Mucosa of stomach (tissue), 1 donor: ENCODE results near the gene P2RY14.

Experiments used
- H3K27me3 ChIP-seq: one replicate; pipeline ENCODE4 v1.7.0; 2013; ENCODE audit warnings: mild to moderate bottlenecking, low read length; ENCODE audit not compliant: control insufficient read depth, insufficient read depth
- H3K36me3 ChIP-seq: one replicate; pipeline ENCODE4 v1.7.0; 2013; ENCODE audit warnings: low read length; ENCODE audit not compliant: control insufficient read depth, insufficient read depth
- H3K4me1 ChIP-seq: one replicate; pipeline ENCODE4 v1.7.0; 2013; ENCODE audit warnings: mild to moderate bottlenecking, low read length; ENCODE audit not compliant: control insufficient read depth, insufficient read depth
- H3K4me3 ChIP-seq: one replicate; pipeline ENCODE4 v1.7.0; 2013; ENCODE audit warnings: low read length
- H3K9ac ChIP-seq: one replicate; pipeline ENCODE4 v1.7.0; 2013; ENCODE audit warnings: mild to moderate bottlenecking, low read length, moderate library complexity
- H3K9me3 ChIP-seq: one replicate; pipeline ENCODE4 v1.7.0; 2013; ENCODE audit warnings: mild to moderate bottlenecking, low read length, moderate library complexity; ENCODE audit not compliant: control insufficient read depth
- donor health status: Pancreatic carcinoma.

P2RY14 gene

DNA sequence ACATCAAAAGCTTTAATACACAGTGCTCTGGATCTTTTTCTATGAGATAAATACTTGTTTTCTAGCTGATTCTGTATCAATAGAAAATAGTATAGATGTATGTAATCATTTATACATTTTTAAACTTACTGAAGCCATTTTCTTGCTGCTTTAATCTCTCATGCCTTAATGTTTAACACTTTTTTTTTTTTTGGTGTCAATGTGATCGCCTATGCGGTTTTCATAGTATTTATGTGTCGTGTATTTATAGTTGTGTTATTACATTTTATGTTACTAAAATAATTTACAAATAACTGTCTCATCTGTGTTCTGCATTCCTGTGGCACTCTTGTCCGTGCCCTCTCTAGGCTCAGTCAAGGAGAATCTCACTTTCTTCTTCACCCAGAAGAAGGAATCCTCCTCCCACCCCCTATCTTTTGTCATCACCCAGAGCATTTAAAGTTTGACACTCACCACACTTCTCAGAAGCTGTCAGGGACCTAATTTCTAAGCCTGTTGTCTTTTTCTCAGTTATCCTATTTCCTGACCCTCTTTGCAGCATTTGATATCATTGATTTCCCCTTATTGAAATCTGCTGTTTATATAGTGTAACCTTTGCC is 54.0 kb downstream of the P2RY14 start:
- Histone ChIP-seq H3K36me3 (no peaks in the 10 kb centered on the region), H3K9ac (no peak overlapping the region), H3K9me3 (no peaks in the 10 kb centered on the region), H3K4me3 (no peak overlapping the region), H3K4me1 (peaks cover 17% of the 10 kb centered on the region), H3K27me3 (no peaks in the 10 kb centered on the region)

- Histone ChIP-seq H3K27me3 (no peaks in the 10 kb centered on the region), H3K4me1 (no peaks in the 10 kb centered on the region), H3K36me3 (no peaks in the 10 kb centered on the region), H3K9ac (no peak overlapping the region), H3K9me3 (no peaks in the 10 kb centered on the region), H3K4me3 (no peak overlapping the region)
These were observed 59.3 kb downstream of the P2RY14 start for GRCh38 chr3:151219056-151219455.

DNA sequence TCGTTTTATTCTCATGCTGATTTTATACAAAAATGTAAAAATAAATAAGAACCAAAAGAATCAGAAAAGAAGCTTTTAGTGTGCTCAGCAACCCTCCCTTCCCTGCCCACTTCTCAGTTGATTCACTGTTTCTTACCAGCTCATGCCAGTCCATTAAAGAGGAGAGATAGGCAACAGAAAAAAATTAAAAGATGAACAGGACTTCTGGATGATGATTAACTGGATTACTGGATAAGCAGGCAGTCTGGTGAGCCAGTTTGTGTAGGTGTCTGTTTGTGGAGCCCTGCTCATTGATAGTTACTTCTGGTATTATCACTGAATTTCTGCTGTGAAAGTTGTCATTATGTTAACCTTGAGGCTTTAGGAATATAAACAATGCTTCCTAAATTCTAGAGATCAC is 60.2 kb downstream of the P2RY14 start:
- no peak overlapping the region for H3K4me3 ChIP-seq
- H3K27me3 ChIP-seq: no peaks in the 10 kb centered on the region
- H3K4me1 ChIP-seq: no peaks in the 10 kb centered on the region
- H3K9me3 ChIP-seq: no peaks in the 10 kb centered on the region
- no peaks in the 10 kb centered on the region for H3K36me3 ChIP-seq
- H3K9ac ChIP-seq: no peak overlapping the region

DNA sequence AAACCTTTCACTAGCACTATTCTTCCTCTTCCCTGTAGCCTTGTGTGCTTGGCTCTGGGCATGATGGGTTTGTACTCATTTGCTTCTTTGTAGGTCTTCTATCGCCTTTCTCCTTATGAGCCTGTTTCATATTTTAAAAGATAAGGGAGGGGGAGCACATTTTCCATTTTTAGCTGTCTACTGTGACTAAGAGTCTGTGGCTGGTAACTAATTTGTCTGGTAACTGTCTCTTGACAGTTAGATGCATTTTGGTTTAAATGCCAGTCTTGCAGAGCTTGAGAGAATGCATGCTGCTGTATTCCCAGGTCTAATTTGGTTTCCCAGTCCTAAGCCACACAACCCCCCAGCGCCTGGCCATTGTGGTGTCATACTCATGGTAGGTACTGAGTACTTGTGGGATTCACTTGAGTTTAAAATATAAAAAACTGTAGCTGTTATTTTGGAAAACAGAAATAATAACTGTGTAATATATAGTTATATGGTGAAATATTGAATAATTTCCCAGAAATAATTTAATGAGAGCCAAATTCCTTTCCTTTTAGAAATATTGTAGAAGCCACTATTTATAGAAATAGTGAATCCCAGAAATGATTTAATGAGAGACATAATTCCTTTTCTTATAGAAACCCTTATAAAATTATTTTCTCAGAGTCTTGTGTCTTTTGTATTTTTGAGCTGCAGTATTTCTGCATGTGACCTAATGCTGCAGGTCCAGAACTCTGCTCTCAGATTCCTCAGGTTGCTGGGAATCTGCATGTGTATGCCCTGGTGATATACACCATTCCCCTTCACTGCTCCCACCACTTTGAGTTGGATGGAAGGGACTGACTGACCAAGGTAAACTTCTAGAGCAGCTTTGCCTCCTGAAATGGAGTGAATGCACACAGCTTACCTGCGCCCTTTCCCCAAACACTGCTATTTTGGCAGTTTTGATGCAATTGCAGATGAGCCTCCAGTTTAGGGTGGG is 61.4 kb downstream of the P2RY14 start:
- H3K9me3 ChIP-seq: no peaks in the 10 kb centered on the region
- no peak overlapping the region for H3K9ac ChIP-seq
- no peaks in the 10 kb centered on the region for H3K27me3 ChIP-seq

GRCh38 chr3:151214459-151214858 is 63.9 kb downstream of the P2RY14 start:
- Histone ChIP-seq H3K4me1 (peaks cover 16% of the 10 kb centered on the region), H3K9ac (no peak overlapping the region), H3K36me3 (no peaks in the 10 kb centered on the region), H3K4me3 (no peak overlapping the region), H3K27me3 (no peaks in the 10 kb centered on the region), H3K9me3 (no peaks in the 10 kb centered on the region)

More for the DNA sequence above, 61.4 kb downstream of the P2RY14 start:
- Histone ChIP-seq H3K36me3 (no peaks in the 10 kb centered on the region), H3K4me3 (no peak overlapping the region), H3K4me1 (no peaks in the 10 kb centered on the region)

DNA sequence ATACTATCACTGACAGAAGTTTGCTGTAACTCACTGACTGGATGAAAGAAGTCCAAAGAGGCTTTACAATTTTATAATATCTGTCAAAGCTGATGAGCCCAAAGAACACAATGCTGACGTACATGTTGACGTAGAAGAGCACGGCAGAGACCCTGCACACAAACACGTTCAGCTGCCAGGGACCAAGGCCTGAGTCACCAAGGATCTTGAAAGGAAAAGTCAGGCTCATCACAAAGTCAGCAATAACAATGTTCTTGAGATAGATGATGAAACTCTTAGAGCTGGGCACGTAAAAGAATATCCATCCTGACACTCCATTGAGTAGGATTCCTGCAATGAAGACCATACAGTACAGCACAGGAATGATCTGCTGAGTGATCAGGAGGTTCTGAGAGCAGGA is 64.5 kb downstream of the P2RY14 start:
- Histone ChIP-seq H3K27me3 (no peaks in the 10 kb centered on the region), H3K36me3 (no peaks in the 10 kb centered on the region), H3K4me1 (peaks cover 16% of the 10 kb centered on the region), H3K9ac (no peak overlapping the region), H3K4me3 (no peak overlapping the region), H3K9me3 (no peaks in the 10 kb centered on the region)

GRCh38 chr3:151213151-151213550 is 65.2 kb downstream of the P2RY14 start:
- Histone ChIP-seq H3K4me1 (peaks cover 16% of the 10 kb centered on the region), H3K4me3 (no peak overlapping the region), H3K36me3 (no peaks in the 10 kb centered on the region), H3K9ac (no peak overlapping the region), H3K9me3 (no peaks in the 10 kb centered on the region), H3K27me3 (no peaks in the 10 kb centered on the region)

DNA sequence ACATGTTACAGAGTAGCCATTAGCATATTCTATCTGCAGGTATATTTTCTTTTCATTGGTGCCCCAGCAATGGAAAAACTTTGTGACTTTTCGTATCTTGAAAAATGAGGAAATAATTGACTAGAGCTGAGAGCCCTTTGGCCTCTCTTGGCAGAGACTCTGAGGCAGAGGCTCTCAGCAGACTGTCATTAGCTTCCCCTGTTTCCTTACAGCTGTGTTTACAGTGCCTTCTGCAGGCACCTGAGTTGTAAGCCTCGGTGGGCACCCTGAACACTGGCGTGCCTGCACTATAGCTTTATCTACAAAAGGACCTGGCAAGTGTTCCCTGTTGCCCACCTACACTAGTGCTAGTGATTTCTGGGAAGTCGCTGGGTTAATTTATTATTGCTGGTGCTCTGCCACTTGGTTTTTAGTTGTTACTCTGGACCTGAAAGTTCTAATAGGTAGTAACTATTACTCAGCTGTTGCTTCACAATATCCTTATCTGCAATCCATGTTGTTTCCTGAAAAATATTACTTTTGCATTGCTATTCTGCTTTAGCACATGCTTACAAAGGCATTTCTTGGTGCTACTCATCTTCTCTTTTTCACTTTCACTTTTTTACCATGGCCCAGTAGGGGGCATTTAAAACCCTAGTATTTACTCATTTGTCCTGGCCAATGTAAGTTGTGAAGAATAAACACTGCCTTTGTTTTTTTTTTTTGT is 67.5 kb downstream of the P2RY14 start:
- Histone ChIP-seq H3K9me3 (no peaks in the 10 kb centered on the region), H3K27me3 (no peaks in the 10 kb centered on the region), H3K9ac (no peak overlapping the region), H3K4me1 (peaks cover 16% of the 10 kb centered on the region), H3K36me3 (no peaks in the 10 kb centered on the region), H3K4me3 (no peak overlapping the region)

GRCh38 chr3:151209654-151210053 is 68.7 kb downstream of the P2RY14 start:
- no peaks in the 10 kb centered on the region for H3K27me3 ChIP-seq
- H3K4me1 ChIP-seq: peaks cover 16% of the 10 kb centered on the region
- no peaks in the 10 kb centered on the region for H3K9me3 ChIP-seq
- H3K9ac ChIP-seq: no peak overlapping the region
- H3K4me3 ChIP-seq: no peak overlapping the region
- no peaks in the 10 kb centered on the region for H3K36me3 ChIP-seq

DNA sequence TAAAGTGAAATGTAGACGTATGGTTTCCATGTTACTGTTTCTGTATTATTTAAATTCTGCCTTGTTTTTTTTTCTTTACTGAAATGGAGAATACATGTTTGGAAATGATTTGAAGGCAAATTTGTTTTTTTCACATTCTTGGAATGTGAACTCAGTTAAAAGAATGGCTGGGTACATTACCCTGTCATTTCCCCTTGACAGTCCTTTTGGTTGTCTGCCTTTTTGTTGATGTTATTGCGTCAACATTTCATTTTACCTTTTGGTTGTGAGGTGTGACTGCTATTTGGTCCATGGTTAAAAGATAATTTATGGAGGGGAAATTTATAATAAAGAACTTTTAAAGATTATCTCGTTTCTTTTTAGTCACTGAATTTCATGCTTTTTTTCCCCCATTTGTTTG is 72.1 kb downstream of the P2RY14 start:
- Histone ChIP-seq H3K9me3 (no peaks in the 10 kb centered on the region), H3K4me3 (no peak overlapping the region), H3K4me1 (peaks cover 15% of the 10 kb centered on the region), H3K27me3 (no peaks in the 10 kb centered on the region), H3K36me3 (no peaks in the 10 kb centered on the region), H3K9ac (no peak overlapping the region)

DNA sequence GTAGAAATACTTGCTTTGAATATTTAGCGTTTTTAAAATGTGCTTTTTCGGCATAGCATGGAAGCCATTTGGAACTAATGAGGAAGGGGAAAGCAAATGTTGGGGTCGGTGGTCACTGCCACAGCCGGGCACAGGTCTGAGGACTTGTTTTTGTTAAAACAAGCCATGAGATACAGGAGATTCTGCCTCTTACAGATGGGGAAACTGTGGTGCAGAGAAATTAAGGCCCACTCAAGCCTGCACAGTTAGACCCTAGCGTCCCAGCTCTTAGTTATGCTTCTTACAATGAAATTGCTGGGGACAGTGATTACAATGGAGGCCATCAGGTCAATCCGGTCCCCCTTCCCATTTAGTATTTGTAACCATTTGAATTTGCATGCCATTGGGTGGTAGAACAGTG is 72.9 kb downstream of the P2RY14 start:
- no peak overlapping the region for H3K4me3 ChIP-seq
- no peaks in the 10 kb centered on the region for H3K27me3 ChIP-seq
- no peak overlapping the region for H3K9ac ChIP-seq
- peaks cover 8% of the 10 kb centered on the region for H3K4me1 ChIP-seq
- H3K9me3 ChIP-seq: no peaks in the 10 kb centered on the region
- H3K36me3 ChIP-seq: no peaks in the 10 kb centered on the region
